DMS79 (cell line): ENCODE measurements around the gene QRFPR.
"Not testable (repeated sequence)": the region's sequence is repeated elsewhere in the genome, so short reads cannot be mapped to it uniquely, and the experiment has no call there.

Experiments used
- DNase-seq: peaks from one replicate; lab custom pipeline; 2025; lab: John Stamatoyannopoulos, UW

QRFPR gene

DNA sequence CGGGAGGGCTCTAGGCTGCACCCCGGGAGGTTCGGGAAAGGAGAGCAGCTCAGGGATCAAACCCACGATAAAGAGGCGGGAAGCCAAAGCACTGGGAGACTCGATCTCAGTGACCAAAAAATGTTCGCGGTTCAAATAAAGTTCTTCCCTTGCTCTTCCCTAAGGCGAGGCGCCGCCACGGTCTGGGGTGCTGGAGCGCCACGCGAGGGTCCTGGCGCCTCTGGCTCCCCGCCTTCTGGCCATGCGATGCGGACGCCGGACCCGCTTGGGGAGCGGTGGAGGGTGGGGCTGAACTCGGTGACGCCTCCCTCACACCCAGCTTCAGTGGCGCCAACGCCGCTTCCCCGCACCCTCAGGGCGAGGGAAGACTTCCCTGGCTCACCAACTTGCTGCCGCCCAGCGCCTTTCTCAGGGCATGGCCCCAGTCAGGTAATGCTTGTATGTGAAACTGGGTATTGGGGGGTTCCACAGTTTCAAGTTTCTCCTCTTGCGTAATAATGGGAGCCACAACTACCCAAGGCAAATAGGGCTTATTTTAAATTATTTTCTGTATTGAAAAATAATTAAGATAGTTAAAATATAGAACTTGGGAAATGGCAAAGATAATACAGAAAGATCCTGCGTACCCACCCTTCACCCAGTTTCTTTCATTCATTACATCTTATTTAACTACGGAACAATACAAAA, at the start of gene QRFPR:
QRFPR (minus strand) TSS at position 243 of the 687 bp plus-strand sequence. CDS start 371 bp downstream, outside the sequence.
- no peak for DNase-seq

DNA sequence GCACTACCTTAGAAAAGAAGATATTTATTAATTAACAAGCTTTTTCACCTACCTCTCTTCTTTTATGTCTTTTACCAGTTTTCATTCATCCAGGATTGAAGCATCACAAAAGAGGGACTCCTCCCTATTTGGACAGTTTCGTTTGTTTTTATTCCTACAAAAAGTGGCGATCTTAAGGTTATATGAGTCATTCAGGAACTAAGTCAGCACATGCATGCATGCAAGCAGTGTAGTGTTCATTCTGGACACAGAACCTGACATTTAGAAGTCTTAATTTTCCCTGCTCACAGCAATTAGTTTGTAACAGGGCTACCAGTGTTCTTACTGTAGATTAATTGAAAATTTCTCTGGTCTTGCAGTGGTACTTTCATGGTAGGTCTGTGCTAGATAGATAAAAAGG, 47.9 kb upstream of the QRFPR start:
- DNase-seq = no peak

DNA sequence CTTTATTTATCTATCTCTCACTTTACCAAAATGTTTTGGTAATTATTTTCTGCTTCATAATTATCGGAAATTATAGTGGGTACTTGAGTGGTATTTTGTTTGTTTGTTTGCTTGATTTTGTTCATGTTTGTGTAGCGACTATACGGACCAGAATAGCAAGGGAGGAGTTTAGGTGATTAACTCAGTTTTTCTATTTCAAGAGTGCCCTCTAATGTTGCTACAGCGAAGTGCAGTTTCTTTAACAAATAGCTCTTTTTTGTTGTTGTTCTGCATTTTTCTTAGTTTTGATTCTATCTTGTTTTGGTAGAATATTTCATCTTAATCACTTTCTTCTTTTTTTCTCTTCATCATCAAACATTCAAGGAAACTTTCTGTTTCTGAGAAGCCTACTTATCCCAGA, 40.8 kb upstream of the QRFPR start:
- no peak for DNase-seq

DNA sequence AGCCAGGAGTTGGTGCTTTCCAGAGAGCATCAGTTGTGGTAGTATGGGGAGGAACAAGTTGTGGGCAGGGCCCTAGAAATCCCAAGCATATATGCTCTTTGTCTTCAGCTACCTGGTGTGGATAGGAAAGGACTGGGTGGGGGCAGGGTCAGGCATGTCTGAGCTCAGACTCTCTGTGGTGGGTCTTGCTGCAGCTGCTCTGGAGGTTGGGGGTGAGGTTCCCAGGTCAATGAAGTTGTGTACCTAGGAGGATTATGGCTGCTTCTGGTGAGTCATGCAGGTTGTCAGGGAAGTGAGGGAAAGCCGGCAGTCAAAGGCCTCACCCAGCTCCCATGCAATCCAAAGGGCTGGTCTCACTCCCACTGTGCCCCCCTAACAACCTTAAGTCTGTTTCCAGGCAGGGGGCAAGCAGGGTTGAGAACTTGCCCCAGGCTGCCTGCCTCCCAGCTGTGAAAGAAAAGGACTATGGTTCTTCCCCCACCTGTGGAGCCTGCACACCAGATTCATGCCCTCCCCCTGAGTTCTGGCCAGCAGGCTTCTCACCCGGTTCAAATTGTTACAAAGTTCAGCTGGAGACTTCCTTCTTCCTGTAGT, 30.4 kb upstream of the QRFPR start:
- DNase-seq = no peak

DNA sequence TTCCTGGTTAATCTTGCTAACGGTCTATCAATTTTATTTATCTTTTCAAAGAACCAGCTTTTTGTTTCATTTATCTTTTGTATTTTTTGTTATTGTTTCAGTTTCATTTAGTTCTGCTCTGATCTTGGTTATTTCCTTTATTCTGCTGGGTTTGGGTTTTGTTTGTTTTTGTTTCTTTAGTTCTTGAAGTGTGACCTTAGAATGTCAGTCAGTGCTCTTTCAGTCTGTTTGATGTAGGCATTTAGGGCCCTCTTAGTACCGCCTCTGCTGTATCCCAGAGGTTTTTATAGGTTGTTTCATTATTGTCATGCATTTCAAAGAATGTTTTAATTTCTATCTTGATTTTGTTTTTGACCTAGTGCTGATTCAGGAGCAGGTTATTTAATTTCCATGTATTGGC, 27.7 kb upstream of the QRFPR start:
- DNase-seq = not testable (repeated sequence)

DNA sequence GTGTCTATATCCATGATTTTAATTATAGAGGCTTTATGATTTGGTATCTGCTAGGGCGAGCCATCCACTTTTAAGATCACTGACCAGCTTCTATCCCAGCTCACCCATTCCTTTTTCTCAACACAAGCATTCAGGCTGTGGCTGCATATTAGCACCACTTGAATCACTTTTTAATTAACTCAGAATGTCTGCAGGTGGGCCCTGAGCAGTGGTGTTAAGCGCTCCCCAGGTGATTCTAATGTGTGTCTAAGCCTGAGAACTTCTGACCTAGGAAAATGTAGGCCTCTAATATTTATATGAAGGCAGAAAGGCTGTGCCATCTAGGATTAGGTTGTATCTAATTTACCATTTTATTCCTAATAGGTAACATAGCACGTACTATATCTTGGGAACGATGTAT, 19.8 kb upstream of the QRFPR start:
- DNase-seq = no peak

DNA sequence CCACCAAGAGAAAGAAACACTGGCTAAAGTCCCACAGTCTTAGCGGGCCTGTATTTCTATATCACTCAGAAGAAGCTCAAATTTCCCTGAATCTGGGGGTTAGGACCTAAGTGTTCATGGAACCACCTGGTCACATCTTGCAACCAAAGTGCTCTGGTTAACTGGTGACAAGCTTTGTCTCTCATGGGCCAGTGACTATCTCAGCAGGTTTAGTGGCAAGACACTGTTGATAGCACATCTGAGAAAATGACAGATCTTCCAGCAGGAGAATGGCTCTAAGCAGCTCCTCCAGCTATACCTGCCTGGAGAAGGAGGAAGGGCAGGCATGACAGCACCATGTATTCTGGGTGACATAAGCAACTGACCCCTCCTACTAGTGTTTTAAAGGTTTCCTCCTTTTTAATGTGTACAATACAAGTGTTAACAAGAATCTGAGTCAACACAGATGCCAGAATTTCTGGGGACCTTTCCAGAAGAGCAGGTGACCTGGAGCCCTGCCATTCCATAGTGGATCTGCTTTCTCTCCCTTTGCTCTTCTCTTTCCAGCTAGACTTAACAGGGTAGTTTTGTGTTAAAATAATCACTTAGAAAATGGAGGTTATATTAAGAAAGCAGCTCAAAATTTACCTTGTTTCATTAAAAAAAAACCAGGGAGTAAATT, 17.3 kb upstream of the QRFPR start:
- DNase-seq = no peak

DNA sequence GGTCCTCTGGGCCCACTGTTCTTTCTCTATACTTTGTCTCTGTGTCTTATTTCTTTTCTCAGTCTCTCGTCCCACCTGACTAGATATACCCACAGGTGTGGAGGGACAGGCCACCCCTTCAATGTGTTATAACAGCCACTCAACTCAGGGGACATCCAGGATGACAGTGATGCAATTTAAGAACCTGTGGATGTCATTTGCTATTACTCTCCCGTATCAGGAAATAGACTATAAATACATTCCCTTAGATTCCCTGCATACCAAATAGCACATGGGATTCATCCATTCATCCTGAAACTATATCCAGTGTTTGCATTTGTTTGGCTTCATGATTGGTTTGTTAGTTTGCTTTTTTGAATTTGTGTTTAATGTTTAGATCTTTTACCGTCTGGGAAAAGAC, 16.6 kb upstream of the QRFPR start:
- DNase-seq = no peak

DNA sequence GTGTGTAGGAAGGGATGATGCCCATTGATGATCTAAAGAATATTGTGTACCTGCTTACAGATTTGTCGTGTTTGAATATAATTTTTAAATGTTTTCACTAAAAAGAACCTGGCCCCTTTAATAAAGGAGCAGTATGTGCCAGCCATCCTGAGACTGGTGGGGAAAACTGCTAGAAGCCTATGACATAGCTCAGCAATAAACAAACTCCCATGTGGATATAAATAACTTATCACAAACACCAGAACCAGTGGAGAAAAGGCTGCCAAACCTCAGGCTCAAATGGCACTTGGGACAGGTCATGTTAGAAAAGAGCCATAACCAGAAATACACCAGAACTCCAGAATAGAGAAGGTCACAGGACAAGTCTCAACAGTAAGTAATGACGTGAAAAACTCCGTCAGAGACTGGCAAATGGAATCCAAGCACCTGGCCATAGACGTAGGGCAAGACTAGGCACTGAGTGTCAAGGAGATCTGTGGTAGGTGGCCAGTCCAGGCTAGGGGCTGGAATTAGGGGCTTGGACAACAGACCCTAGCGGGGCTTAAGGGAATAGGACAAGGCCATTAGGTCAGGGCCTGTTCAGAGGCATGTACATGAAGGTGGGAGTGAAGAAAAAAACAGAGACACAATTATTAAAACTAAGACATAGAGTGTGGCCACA, 11.7 kb upstream of the QRFPR start:
- DNase-seq = no peak

DNA sequence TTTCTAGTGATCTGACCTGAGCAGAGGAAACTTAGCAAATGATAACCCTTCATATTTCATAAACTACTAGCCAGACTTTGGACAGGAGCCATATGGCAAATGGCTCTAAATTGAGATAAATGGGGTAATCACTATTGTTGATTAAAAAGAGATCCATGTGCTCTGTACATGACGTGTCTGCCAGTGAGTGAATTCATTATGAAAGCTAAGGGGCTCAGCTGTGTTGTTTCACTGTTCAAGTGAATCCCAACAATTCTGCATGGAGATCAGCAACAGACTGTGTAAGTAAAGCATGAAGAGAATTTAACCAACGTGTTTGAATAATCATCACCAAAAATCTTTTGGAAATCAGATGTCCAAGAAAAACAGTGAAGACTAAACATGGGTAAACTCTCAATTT, 9.5 kb upstream of the QRFPR start:
- no peak for DNase-seq

DNA sequence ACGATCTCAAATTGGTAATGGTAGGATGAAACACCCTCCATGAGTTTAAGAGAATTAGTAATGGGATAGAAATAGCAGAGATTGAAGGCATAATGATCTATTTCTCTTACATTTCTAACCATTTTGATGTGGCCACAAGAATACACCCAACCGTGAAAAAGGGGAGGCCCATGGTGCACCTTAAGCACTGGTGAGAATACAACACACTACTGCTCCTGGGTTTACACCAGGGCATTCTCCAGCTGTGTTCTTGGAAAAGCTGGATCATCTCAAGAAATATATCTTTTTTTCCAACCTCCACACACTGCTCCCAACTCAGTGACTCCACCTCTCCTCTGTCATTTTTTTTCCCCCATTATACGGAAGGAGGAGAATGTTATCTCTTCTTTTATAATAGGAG, 1.5 kb downstream of the QRFPR start:
- no peak for DNase-seq

DNA sequence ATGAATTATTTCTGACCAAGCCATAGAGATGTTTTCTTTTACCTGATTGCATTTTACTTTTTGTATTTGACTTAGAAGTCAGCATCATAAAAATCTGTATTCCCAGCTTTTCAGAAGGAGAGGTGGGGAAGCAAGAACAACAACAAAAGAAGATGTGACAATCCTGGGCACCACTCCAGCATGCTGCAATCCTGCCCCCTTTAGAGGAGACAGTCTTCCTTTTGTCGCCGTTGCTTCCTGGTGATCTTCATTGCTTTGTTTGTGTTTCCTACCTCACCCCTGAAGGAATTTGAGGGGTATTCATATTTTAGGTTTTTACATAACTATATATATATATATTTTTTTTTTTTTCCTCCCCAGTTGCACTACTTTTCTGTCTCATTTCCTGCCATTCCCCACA, 3.7 kb downstream of the QRFPR start:
- no peak for DNase-seq

DNA sequence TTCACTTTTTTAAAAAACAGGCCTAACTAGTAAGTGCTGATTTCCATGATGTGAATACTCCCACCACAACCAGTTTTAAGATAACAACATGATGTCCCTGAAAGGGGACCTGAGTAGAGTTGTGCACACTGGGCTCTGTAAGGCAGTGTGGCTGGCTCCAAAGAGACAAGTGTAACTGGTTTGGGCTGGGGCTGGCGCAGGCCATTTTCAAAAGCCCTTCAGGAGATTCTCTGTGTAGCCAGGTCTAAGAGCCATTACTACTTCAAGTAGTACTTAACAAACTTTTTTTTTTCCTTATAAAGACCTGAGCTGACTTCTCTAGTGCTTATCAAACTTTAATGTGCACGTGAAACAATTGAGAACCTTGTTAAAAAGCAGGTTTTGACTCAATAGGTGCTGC, 4.3 kb downstream of the QRFPR start:
- no peak for DNase-seq

DNA sequence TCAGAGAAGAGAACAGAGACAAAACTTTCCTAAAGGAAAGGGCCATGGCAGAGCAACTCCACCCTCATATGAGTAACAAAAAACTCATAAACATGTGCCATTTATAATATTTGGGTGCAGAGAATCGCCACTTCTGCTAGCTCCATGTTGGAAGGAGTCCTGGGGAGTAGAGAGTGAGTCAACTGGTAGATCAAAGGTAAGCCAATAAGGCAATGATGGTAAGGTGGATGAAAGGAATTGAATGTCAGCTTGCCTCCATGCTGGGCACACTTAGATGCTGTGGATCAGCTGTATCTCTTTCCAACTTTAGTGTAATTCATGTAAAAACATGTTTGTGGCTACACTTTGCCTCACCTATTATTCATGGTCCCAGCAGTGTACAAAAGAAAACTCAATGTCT, 4.7 kb downstream of the QRFPR start:
- DNase-seq = no peak

DNA sequence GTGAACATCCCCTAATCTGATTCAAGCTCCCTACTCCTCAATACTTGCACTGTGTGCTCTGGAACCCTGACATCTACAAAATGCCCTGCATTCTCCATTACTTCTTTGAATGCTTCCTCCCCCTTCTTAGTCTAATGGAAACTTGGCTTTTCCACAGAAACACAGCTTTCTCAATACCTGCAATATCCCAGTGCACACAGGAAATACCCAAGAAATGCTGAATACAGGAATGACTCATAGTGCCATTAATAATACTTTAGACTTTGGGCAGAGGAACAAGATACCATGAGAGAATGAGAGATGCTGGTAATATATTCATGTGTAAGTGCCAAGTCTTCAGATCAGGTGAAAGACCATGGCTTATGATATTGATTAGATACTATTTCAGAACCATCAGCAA, 5.6 kb downstream of the QRFPR start:
- DNase-seq = no peak

DNA sequence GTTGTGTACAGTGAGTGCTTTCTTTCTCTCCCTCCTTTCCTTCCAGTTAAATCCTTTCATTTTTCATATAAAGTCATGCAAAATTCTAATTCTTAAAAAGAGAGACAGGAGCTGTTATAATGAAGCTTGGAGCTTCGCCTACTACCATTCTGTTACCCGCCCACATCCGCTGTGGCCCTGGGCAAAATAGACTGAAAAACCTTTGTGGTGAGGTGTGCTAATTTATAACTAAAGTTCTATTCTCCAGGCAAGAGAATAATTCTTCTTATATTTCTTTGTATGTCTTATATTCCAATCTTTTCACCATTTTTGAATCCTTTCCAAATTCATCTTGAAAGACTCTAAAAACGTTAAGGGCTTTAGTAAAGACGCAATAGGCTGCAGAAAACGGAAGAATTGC, 7.0 kb downstream of the QRFPR start:
- DNase-seq = no peak

DNA sequence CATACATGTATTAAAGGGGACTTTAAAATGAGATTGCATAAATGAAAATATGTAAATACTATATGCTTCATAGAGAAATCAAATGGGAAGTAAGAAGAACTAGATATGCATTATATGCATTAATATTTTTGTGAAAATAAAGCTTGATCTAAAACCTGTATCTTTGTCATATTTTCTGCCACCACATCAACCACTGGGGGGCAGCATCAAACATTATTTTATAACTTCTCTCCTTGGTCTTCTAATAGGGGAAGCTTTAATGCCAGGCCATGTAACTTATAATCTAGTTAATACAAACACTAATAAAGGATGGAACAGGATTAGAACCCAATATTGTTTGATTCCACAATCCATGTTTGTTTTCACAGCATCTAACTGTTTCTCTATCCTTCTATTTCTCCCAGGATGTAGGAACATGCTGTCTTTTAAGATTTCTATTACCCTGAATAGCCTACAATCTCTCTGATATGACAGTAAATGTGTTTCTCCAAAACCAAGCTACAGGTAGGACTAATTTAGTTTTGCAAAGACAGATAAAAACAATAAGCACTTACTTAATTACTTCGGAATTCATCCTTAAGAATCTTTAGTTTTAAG, 10.0 kb downstream of the QRFPR start:
- DNase-seq = no peak

DNA sequence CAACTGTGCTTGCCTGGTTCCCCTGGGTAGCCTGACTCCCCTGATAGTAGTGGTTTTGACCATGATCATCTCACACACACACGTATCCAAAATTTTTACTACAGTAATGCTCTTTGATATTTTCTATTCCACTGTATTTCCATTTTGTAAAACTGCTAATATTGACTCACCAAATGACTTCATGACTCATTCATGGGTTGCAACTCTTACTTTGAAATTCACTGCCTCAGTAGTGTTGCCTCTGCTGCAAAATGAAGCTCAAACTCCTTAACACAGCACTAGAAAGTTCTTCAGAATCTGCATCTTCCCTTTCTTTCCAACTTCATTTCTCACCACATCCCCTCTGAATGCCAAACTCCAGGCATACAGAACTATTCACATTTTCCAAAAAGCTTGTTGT, 20.3 kb downstream of the QRFPR start:
- DNase-seq = no peak

DNA sequence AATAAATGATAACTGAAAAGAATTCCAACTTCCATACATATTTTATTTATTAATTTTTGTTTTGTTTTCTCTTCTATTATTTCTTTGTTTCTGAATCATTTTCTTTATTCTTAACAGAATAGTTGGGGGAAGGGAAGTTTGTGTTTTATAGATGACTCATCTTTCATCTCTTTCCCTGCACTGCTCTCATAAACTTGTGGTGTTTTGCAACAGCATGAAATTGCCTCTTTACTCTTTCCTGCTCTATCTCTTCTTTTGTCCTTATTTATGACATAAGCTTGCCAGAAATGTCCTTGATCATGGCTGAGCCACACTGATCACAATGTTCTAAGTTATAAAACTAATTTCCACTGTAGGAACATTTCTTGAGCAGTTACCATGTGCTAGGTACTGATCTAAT, 22.3 kb downstream of the QRFPR start:
- DNase-seq = no peak

DNA sequence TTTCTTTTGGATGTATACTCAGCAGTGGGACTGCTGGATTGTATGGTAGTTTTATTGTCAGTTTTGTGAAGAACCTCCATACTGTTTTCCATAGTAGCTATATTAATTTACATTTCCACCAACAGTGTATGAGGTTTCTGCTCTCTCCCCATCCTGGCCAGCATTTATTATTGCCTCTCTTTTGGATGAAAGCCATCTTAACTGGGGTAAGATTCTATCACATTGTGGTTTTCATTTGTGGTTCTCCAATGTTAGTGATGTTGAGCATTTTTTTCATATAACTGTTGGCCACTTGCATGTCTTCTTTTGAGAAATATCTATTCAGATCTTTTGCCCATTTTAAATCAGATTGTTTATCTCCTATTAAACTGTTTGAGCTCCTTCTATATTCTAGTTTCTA, 27.6 kb downstream of the QRFPR start:
- no peak for DNase-seq

DNA sequence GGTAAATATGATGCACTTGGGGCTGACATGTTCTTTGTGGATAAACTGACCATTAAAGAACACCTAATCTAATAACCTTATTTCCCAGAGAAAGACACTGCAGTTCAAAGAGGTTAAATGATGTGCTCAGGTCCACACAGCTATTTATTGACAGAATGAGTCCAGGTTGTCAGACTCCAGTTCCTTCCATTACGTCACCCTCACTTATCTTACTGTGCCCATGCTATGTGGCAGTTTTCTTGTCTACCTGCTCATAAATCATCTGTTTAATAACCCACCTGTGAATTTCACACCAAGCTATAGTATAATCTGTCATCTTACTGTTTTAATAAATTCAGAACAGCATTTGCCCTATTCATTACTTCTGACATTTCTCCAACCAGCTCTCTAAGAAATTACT, 36.7 kb downstream of the QRFPR start:
- DNase-seq = no peak

DNA sequence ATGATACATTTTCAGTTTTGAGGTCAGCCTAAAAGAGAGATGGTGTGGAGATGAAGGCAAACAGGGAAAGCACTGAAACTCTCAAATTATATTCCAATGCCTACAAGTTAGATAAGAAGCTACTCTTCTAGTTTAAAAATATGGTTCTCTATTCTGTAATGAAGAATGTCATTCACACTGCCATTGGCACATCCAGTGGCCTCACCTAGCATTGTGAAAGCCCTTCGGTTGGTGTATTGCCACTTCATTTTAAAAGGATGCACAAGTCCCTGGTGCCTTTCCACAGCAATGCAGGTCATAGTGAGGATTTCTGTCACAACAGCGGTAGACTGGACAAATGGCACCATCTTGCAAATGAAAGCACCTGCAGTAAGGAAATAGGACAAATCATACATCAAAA, 40.6 kb downstream of the QRFPR start:
- no peak for DNase-seq

DNA sequence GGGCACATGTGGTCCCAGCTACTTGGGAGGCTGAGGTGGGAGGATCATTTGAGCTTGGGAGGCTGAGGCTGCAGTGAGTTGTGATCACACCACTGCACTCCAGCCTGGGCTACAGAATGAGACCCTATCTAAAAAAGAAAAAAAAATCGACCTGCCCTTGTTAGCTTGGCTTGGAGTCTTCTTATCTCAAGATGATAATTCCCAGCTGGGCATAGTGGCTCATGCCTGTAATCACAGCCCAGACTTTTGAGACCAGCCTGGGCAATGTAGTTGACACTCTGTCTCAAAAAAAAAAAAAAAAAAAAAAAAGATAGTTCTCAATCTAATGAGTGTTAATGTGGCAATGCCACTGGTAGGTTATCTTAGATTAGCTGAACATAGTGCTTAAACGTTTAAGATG, 41.0 kb downstream of the QRFPR start:
- DNase-seq = no peak
